ENCODE measurements around the gene SERPINE1.

GRCh38 chr7:101155303-101155702, 28.4 kb downstream of the SERPINE1 start:
- TF ChIP-seq CTCF (conservative IDR thresholded peaks at IDR 0.05 in 1 of 2, IDR thresholded peaks at IDR 0.05 in 1 of 2; ENCODE audit: extremely low read depth in 1 of 2, insufficient read depth in 1 of 2, low read depth in 1 of 2, low read length in 2 of 2) (no peak), EZH2 (IDR thresholded peaks at IDR 0.05; ENCODE audit: borderline replicate concordance, low read length) (no peak)
